Ovary (tissue), 9 donors: Measurements from ENCODE around the gene FGD4. TPM values are rescaled to one million over a fixed set of nuclear protein-coding genes. Genes with fewer than 3 reads are reported as not detected.

Experiments
- DNase-seq, 5 donors: peaks; one replicate each; pipeline ENCODE4 v3.0.0-alpha.2; 2019 to 2020
- H3K27ac ChIP-seq, 2 donors: fragments of 200-600 bp; one replicate each; pipeline versions ENCODE4 v1.5.1 to v1.8.0; 2019 to 2022
- H3K27me3 ChIP-seq: fragments of 200-600 bp; one replicate; pipeline ENCODE4 v1.8.0; 2022
- H3K36me3 ChIP-seq: fragments of 200-600 bp; sonication (generic); one replicate; pipeline ENCODE4 v1.5.1; 2019
- H3K4me1 ChIP-seq: one replicate; pipeline ENCODE4 v1.8.1; 2013; ENCODE audit warnings: mild to moderate bottlenecking, moderate library complexity; ENCODE audit not compliant: insufficient read depth
- H3K4me3 ChIP-seq: fragments of 200-600 bp; sonication (generic); one replicate; pipeline ENCODE4 v1.5.1; 2017
- H3K9me3 ChIP-seq, 2 donors: fragments of 200-600 bp in 1 of 2; sonication (generic) in 1 of 2; one replicate each; pipeline versions ENCODE4 v1.5.1 to v1.8.1; 2013 to 2019; ENCODE audit warnings: mild to moderate bottlenecking in 1 of 2, moderate library complexity in 1 of 2
- CTCF ChIP-seq, 3 donors: fragments of 450-650 bp in 2 of 3; fragments of 200-600 bp in 1 of 3; IDR thresholded peaks; one replicate each; pipeline versions ENCODE4 v1.5.1 to v1.8.0; 2016 to 2022; ENCODE audit warnings: antibody characterized with exemption in 3 of 3, mild to moderate bottlenecking in 1 of 3
- EP300 ChIP-seq: sonication (generic); formaldehyde crosslinking; IDR thresholded peaks from one replicate; pipeline ENCODE4 v1.6.1; 2017; ENCODE audit warnings: antibody characterized with exemption
- POLR2A ChIP-seq: fragments of 450-650 bp; IDR thresholded peaks from one replicate; pipeline ENCODE4 v1.6.1; 2017; ENCODE audit warnings: antibody characterized with exemption, mild to moderate bottlenecking, moderate library complexity
- WGBS, 3 donors: extraction: QIAGEN DNeasy Blood & Tissue Kit in 1 of 3; methylation state at CpG; one replicate each; pipeline versions ENCODE4 v1.1.5 to v1.1.7; 2013 to 2017; 5-methylcytosine and 5-hydroxymethylcytosine counted together
- intact Hi-C, 4 donors: fragments of 100-400 bp; cut with DNase I; formaldehyde crosslinking; loops; one replicate each; pipeline versions ENCODE4 v1.11.0 to v1.15.1; 2022 to 2023
- polyA plus RNA-seq, 2 donors: library from polyadenylated mRNA; stranded (reverse); fragments of 200-250 nt in 1 of 2; fragments of 350-450 nt in 1 of 2; fragmentation: Illumina TruSeq in 1 of 2; extraction: RNeasy Lipid Tissue Mini Kit (QIAGEN cat#74804) in 1 of 2; gene quantifications; one replicate each; pipeline ENCODE4 v1.2.3, GENCODE V29; 2013 to 2014
- total RNA-seq, 7 donors: library from RNA; depleted of rRNA in 2 of 7; stranded (reverse); fragments of >200 nt in 2 of 7; fragmentation: NEBNext Ultra II Directional in 3 of 7; extraction: Animal tissue kit (Norgen Biotek cat#: 25700) in 3 of 7; gene quantifications; one replicate each; pipeline versions ENCODE4 v1.1.0 to v1.2.4, GENCODE V29; 2016 to 2023
- donor health status: DM: no; HTN: no; CAD: no; lungs with moderate emphysema.
- donor health status: DM: no; HTN: no; CAD: no.
- donor health status: Bipolar disorder and iron deficiency.
- donor health status: DM: yes; HTN: yes; CAD: no.
- donor health status: DM: no; HTN: no; CAD: no.
- donor health status: DM: yes; HTN: yes; CAD: no.

FGD4 gene
- total and polyA plus RNA-seq, 9 donors = 14.6 to 85.0 (median 51.6) TPM

- no peak for DNase-seq
- Histone ChIP-seq H3K4me1 (no peaks in the 10 kb centered on the region), H3K27ac (no peak overlapping the region), H3K4me3 (no peak overlapping the region), H3K9me3 (no peaks in the 10 kb centered on the region), H3K27me3 (no peaks in the 10 kb centered on the region), H3K36me3 (no peaks in the 10 kb centered on the region)
- TF ChIP-seq CTCF (IDR thresholded peaks at IDR 0.05) (no peak), EP300 (no peak), POLR2A (no peak)
- WGBS, 3 donors = 22 to 29% (median 28%) methylated on average over 2 of the region's 2 CpGs
- intact Hi-C loops = loop anchor here in 1 of 4 donors (10.0 kb wide), 1 partner anchor 220 kb away; no protein-coding TSS in a partner anchor
Measured at GRCh38 chr12:32444895-32445294, 45.5 kb downstream of the FGD4 start.

DNA sequence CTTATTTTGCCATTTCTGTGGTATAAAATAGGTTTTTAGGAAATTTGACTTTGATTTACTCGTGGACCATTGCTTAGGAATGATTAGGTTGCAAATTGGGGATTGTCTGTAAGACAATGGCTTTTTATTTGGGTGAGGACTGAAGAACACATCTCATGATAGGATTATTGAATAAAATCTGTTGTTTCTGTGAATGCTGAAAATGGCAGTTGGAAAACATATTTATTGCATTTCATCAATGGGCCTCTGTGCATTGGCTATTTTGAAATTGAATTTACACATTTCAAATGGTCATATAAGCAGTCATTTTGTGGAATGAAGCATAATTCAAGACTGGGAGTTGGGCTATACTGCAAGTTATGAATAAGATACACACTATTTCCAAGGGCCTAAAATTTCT lies 46.0 kb downstream of the FGD4 start:
- Histone ChIP-seq H3K36me3 (no peaks in the 10 kb centered on the region), H3K4me3 (no peak overlapping the region), H3K27ac (no peak overlapping the region), H3K9me3 (no peaks in the 10 kb centered on the region), H3K27me3 (no peaks in the 10 kb centered on the region), H3K4me1 (no peaks in the 10 kb centered on the region)
- DNase-seq = no peak
- 90 to 97% (median 93%) methylated on average over 1 of the region's 1 CpG for WGBS, 3 donors
- TF ChIP-seq POLR2A (no peak), CTCF (IDR thresholded peaks at IDR 0.05) (no peak), EP300 (no peak)
- intact Hi-C loops = loop anchor here in 1 of 4 donors (10.0 kb wide), 1 partner anchor 219 kb away; no protein-coding TSS in a partner anchor

DNA sequence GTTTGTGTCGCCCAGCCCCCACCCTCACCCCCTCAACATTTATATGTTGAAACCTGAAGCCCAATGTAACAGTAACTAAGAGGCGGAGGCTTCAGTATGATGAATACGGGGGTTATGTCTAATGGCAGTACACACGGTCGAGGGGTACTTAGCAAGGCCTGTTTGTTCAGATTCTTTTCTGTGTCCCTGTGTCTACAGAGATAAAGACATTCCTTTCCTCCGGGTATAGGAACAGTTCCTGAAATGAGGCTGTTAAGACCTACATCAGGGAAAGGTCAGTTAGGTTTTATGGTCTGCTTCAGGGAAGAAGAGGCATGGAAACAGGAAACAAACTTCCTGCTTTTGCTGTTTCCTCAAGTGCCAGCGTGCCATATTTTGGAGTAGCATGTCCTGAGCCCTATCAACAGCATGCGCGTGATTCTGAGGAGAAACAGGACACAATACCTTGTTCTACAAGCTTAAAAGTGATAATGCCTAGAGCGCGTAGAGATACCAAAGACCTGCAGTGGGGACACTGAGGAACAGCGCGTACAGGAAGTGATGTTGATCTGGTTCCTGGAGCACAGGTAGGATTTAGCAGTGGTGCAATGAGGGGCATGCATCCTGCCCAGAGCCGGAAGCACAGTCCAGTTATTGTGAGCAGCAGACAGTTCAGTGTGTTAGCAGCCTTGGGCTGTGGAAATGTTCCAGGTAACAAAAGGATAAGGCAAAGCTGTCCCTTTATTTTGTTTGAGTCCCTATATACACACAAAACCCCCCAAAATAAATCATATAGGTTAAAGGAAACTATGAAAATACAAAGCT lies 47.2 kb downstream of the FGD4 start:
- no peak for TF ChIP-seq POLR2A
- no peak for TF ChIP-seq EP300
- no peak for TF ChIP-seq CTCF (IDR thresholded peaks at IDR 0.05)

DNA sequence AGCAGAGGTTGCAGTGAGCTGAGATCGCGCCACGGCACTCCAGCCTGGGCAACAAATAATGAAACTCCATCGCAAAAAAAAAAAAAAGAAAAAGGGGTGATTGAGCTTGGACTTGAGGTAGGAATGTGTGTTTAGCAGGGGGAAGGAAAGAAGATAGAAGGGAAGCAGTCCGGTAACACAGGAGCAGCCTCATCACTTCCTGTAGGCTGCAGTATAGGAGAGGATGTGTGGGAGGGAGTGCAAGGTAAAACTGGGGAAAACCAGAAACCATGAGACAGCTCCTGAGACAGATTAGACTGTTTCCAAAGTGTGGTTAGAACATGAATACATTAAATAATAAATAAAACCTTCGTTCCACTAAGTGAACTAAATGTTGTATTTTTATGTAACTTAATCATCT lies 49.2 kb downstream of the FGD4 start:
- DNase-seq = no peak
- Histone ChIP-seq H3K27me3 (no peaks in the 10 kb centered on the region), H3K9me3 (no peaks in the 10 kb centered on the region), H3K27ac (no peak overlapping the region), H3K4me1 (no peaks in the 10 kb centered on the region), H3K36me3 (no peaks in the 10 kb centered on the region), H3K4me3 (no peak overlapping the region)
- WGBS, 3 donors = 74 to 79% (median 76%) methylated on average over 6 of the region's 6 CpGs
- intact Hi-C loops = loop anchor here in 1 of 4 donors (10.0 kb wide), 1 partner anchor 216 kb away; no protein-coding TSS in a partner anchor
- TF ChIP-seq POLR2A (no peak), EP300 (no peak), CTCF (IDR thresholded peaks at IDR 0.05) (no peak)

More for the DNA sequence above, 47.2 kb downstream of the FGD4 start:
- no peaks in the 10 kb centered on the region for H3K27me3 ChIP-seq
- no peaks in the 10 kb centered on the region for H3K36me3 ChIP-seq
- H3K9me3 ChIP-seq = no peaks in the 10 kb centered on the region
- no peak for DNase-seq
- H3K27ac ChIP-seq = no peak overlapping the region
- 87 to 89% (median 88%) methylated on average over 14 of the region's 14 CpGs for WGBS, 3 donors
- no peaks in the 10 kb centered on the region for H3K4me1 ChIP-seq
- intact Hi-C loops = loop anchor here in 1 of 4 donors (10.0 kb wide), 1 partner anchor 218 kb away; no protein-coding TSS in a partner anchor
- no peak overlapping the region for H3K4me3 ChIP-seq
